ENCODE results near the gene POLR2J.
A peak's percentile ranks its signal among the peaks of the same experiment; 100 is the strongest.
"Not testable (repeated sequence)": the region's sequence is repeated elsewhere in the genome, so short reads cannot be mapped to it uniquely, and the experiment has no call there.

The POLR2J gene

GRCh38 chr7:102464577-102465280 is 14.0 kb downstream of the POLR2J start, which contains the start of the genes ALKBH4 and LRWD1:
Gene ALKBH4, minus strand, starts transcription at chr7:102464863. Its CDS starts 27 bp downstream, at chr7:102464836.
Gene LRWD1, plus strand, starts transcription at chr7:102464984. Its CDS starts 97 bp downstream, at chr7:102465081.
- peak; percentile 97 to 99 for DNase-seq

DNA sequence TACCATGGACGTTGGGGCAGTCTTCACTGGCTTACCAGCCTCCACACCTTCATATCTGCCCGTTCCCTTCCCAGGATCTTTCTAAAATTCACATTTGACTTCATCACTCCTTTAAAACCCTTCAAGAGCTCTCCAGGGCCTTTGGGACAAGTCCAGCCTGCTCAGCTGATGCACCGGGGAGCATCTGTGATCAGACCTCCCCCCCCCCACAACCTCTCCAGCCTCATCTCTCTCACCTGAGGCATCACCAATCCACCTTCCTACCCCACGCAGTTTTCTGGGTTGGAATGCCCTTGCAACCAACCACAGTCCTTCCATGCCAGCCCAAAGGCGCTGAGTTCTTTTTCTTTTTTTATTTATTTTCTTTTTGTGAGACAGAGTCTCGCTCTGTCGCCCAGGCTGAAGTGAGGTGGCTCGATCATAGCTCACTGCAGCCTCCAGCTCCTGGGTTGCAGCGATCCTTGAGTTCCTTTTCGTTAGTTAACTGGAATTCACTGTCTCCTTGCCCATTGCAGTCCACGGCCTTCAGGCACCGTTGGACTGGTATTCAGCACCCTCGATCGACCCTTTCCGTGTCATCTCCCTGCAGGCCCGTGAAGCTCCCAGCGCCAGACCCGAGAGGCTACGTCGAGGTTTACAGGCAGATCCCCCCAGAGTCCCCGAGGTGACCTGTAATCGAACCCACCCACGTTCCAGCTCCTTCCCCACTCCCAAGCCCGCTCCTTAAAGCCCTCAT is 14.7 kb downstream of the POLR2J start:
- DNase-seq: no peak

GRCh38 chr7:102460467-102460866 is 18.3 kb downstream of the POLR2J start:
- no peak for DNase-seq

DNA sequence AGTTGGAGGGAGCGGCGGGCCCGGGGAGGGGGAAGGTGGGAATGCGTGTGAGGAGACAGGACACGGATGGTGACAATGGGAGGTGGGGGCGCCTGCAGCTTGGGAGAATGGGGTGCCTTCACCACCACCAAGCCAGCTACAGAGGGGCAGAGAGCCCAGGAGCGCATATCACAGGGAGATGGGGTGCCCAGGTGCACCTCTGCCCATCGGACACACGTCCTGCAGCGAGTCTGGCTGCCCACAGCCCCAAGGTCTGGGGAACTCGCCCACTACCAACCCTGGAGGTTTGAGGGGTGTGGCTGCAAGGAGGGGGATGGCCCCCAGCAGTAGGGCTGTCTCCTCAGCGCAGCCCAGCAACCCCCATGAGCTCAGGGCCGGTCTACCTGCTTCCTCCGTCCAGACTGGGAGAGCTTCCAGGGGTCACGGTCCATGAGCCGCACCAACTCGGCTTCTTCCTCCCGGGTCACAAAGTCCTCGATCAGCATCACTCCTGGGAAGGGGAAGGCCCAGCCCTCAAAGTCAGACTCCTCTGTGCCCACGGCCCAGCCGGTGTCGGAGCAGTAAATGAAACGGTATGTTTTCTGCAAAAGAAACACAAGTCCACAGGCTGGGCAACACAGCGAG is 19.4 kb downstream of the POLR2J start:
- no peak for DNase-seq

DNA sequence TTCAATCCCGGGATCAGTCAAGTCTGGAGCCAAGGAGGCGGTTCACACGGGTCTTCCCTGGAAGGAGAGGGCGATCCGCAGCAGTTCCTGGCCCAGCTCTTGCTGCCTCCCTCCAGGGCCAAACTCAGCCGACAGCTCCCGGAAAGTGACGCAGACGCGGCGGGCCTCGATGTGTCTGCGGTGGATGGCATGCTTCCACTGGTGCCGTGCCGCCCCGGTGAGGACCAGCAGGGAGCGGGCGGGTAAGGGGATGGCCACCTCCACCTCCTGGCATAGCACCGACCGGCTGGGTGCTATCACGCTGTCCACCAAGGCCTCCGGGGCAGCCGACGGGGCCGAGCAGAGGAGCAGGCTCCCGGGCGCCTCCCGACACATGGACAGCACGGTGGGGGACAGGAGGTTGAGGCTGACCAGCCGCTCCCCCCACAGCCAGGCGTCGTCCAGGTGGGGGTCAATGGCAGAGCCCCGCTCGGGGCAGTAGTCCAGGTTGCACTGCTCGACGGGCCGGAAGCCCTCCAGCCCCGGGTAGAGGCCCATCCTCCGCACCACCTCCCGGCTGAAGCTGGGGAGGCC is 21.3 kb downstream of the POLR2J start:
- DNase-seq: no peak

DNA sequence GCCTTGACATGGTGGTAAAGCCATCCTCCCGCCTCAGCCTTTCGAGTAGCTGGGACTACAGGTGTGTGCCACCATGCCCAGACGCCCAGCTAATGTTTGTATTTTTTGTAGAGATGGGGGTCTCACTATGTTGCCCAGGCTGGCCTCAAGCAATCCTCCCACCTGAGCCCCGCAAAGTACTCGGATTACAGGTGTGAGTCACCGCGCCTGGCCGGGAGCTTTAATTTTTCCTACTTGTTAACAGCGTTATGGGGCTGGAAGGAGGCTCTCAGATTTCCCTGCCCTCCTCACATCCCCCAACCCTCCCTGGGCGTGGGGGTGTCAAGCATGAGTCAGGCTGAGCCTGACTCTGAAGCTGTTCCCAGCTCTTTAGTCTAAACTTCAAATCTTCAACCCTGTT is 22.4 kb downstream of the POLR2J start:
- no peak for DNase-seq

DNA sequence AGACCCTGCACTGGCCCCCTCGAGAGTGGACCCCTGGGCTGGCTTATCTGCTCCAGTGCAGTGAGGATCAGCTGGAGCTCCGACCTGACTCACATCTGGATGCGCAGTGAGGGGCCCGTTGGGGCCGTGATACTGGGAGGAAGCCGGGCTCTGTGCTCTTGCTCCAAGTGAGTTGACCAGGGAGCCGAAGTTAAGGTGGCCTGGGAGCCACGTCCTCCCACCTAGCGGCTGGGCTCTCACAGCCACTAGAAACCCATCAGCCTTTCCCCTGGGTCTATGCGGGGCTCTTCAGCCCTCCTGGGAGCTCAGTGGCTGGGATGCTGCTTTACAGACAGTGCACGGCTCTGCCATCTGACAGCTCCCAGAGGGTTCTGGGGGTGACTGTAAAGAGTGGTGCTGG is 23.1 kb downstream of the POLR2J start:
- DNase-seq: no peak

DNA sequence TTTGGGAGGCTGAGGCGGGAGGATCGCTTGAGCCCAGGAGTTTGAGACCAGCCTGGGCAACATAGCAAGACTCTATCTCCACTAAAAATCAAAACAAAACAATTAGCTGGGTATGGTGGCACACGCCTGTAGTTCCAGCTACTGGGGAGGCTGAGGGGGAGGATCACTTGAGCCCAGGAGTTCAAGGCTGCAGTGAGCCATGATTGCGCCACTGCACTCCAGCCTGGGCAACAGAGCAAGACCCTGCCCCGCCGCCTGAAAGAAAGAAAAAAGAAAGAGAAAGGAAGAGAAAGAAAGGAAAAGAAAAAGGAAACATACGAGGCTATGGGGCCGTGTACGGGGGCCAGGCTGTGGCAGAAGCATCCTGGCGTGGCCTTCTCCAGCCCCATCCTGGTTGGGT is 23.8 kb downstream of the POLR2J start:
- not testable (repeated sequence) for DNase-seq

DNA sequence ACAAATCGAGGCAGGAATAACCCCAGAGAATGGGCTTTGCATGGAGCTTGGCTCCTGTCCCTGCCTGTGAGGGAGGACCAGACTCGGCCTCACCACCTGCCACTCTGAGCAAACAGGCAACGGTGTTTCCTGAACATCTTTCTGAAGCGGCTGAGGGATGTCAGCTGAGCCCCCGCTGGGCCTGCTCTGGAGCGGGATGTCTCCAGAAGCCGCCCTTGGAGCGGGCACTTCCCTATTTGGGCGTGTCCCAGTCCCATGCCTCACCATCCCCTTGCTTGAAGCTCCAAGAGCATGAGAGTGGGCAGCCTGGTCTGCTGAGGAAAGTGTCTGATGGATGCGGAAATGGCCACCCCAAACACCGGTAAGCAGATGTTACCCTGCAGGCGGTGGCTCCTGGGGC is 24.3 kb downstream of the POLR2J start:
- DNase-seq: no peak

- DNase-seq: no peak
Measured at GRCh38 chr7:102453319-102453718, 25.4 kb downstream of the POLR2J start.

DNA sequence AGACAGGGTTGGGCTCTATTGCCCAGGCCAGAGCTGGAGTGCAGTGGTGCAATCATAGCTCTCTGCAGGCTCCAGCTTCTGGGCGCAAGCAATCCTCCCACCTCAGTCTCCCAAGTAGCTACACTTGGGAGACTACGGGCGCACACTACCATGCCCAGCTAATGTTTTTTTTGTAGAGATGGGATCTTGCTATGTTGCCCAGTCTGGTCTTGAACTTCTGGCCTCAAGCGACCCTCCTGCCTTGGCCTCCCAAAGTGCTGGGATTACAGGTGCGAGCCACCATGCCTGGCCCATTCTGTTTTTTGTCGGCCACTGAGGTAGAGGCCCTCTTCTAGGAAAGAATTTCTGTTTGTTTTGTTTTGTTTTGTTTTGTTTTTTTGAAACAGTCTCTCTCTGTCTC is 26.3 kb downstream of the POLR2J start:
- DNase-seq: no peak

DNA sequence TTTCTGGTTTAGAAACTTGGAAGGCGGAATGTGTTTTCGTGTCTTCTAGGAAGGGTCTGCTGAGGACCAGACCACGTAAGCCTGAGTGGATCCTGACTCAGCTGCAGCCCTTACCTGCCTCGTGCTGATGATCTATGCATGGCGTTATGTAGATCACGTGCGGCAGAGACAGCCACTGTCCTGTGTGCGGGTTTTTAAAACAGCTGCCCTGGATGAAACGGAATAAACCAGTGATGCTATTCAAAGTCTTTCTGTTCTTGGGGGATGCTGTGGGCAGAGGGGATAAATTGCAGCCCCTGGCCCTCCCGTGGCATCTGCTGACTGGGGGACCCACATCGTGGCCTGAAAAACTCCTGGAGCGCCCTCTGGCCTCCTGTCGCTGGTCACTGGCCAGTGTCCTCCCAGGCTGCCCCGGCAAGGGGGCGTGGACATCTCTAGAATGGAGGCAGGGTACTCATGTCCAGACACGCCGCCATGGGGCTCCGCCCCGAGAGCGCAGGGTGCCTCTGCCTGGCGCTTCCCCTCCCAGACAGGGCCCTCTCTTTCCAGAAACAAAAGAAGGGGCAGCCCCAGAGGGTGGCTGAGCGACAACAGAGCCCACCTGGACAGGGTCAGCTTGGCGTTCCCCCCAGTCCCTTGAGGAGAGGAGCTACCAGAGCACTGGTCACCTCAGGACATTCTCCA is 27.2 kb downstream of the POLR2J start:
- DNase-seq: no peak

DNA sequence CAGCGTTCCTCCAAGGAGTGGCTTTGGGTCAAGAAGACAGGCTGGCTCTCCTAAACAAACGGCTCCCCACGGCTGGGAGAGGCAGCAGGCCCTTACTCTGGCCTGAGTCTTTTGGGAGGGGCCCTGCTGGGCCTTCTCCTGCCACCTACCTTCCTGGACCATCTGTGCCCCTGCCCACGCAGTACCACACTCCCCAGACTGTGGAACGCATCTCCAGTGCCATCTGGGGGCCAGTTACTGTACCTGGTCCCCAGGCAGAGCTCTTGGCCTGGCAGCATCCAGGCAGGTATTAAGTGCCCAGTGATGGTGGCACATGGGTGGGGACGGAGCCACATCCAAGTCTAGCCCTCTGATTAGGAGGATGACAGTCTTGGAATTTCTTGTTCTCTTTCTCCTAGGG is 28.5 kb downstream of the POLR2J start:
- DNase-seq: peak; percentile 54 to 64

DNA sequence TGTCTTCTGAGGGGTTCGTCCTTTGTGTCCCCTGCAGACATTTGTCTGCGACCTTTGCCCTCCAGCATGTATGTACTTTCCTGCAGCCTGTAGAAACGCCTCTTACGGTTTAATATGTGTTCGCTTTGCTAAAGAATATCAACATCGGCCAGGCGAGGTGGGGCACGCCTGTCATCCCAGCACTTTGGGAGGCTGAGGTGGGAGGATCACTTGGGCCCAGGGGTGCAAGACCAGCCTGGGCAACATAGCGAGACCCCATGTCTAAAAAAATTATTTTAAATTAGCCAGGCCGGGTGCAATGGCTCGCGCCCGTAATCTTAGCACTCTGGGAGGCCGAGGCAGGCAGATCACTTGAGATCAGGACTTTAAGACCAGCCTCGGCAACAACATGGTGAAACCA is 29.6 kb downstream of the POLR2J start:
- no peak for DNase-seq

DNA sequence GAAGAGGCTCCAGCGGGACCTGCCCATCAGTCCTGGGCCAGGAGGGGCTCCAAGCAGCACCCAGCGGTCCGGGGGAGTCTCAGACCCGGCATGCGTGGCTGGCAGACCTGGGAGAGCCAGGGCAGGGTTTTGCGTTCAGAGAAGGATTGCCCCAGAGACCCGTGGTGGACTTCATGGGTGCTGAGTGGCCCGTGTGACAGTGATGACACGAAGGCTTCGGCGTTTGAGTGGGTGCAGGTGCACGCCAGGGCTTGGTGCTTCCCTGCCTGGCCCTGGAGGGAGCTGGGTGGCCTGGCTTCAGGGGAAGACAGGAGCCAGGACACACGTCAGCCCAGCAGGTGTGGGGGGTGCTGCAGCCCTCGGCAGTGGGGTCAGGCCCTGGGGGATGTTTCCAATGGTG is 31.4 kb downstream of the POLR2J start:
- no peak for DNase-seq

DNA sequence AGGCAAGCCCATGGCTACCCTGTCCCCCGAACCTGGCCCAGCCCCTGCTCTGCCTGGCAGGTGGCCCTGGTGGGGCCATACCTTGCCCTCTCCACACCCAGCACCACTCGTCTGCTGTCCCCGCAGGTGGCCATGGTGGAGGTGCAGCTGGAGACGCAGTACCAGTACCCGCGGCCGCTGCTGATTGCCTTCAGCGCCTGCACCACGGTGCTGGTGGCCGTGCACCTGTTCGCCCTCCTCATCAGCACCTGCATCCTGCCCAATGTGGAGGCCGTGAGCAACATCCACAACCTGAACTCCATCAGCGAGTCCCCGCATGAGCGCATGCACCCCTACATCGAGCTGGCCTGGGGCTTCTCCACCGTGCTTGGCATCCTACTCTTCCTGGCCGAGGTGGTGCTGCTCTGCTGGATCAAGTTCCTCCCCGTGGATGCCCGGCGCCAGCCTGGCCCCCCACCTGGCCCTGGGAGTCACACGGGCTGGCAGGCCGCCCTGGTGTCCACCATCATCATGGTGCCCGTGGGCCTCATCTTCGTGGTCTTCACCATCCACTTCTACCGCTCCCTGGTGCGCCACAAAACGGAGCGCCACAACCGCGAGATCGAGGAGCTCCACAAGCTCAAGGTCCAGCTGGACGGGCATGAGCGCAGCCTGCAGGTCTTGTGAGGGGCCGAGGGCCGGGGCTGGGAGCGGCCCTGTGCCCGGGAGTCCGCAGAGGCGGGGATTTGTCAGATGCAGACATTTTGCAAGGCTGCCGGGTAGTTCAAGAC is 32.1 kb downstream of the POLR2J start:
- no peak for DNase-seq

- no peak for DNase-seq
Measured at GRCh38 chr7:102445674-102446071, 33.0 kb downstream of the POLR2J start.

- no peak for DNase-seq
Measured at GRCh38 chr7:102444961-102445673, 33.6 kb downstream of the POLR2J start.

DNA sequence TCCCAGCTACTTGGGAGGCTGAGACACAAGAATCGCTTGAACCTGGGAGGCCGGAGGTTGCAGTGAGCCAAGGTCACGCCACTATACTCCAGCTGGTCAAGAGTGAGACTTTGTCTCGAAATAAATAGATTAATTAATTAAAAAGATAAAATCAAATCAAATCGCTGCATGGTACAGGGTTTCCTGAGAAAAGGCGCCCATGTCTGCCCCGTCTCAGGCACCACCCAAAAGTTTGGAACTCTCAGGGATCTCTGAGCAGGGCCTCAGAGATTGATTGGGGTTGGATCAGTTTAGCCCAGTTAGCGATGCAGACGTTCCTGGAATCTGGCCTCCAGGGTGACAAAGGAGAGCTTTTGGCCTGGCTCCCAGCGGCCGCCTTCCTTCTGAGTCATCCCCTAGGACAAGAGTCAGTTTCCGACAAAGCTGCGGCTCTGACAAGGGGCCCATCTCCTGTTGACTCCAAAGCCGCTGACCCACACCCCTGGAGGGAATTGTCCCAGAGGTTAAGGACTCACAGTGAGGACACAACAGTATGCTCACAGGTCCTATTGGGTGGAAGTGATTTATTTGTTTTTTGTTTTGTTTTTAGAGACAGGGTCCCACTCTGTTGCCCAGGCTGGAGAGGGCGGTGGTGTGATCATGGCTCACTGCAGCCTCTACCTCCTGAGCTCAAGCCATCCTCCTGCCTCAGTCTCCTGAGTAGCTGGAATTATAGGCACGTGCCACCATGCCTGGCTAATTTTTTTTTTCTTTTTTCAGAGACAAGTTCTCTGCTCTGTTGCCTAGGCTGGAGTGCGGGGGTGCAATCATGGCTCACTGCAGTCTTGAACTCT is 38.5 kb downstream of the POLR2J start:
- no peak for DNase-seq

- no peak for DNase-seq
Measured at GRCh38 chr7:102436118-102436517, 42.6 kb downstream of the POLR2J start.

Measured in activated T-cell treated with anti-CD3 and anti-CD28 coated beads, Interleukin-2, amount 50 U/mL, for 48 hours (primary cell).